ENCODE results near the gene NFIX.

Gene NFIX

GRCh38 chr19:13039211-13039789 lies 44.0 kb downstream of the NFIX start:
- no peak for DNase-seq

DNA sequence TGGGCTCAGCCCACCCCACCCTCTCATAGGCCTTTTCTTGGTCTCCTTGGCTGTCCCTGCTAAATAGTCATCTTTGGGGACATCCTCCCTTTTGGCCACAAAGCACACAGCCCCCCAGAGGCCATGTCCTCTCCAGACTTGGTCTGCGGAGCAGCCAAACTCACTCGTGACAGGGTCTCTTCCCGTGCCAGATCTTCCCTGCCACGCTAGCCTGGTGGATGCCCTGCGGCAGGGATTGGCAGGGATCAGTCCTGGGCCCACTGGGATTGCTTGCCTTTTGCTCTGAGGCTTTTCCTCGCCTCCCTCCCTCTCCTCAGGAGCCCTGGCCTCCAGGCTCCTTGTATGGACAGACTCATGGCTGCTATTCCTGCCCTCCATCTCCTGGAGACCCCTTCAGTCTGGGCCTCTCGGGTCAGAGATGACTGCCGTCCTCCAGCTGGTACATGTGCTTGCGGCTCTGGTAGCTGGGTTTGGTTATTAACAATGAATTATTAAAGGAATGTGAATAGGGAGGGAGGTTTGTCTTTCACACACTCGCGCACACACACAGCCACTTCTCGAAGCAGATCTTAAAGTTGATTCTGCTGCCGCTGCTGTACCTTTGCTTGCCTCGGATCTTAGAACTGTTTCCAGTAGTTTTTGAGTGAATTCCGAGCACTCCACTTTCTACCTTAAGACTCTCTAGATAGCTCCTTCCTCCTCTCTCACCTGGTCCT lies 45.1 kb downstream of the NFIX start:
- no peak for DNase-seq

DNA sequence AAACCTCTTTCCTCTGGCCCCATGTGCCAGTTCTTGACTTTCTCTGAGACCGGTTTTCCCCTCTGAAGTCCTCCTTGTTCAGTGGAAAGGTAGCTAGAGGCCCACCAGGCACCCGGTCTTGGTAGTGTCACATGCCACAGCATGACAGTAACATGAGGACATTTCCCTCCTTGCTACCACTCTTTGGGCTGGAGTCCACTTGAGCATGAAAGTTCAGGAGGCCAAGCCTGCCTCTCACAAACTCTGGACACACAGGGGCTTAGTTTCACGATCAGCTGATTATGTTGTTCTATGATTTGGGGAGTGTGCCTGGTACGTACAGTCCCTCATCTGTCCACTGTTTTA lies 45.6 kb downstream of the NFIX start:
- DNase-seq = no peak

DNA sequence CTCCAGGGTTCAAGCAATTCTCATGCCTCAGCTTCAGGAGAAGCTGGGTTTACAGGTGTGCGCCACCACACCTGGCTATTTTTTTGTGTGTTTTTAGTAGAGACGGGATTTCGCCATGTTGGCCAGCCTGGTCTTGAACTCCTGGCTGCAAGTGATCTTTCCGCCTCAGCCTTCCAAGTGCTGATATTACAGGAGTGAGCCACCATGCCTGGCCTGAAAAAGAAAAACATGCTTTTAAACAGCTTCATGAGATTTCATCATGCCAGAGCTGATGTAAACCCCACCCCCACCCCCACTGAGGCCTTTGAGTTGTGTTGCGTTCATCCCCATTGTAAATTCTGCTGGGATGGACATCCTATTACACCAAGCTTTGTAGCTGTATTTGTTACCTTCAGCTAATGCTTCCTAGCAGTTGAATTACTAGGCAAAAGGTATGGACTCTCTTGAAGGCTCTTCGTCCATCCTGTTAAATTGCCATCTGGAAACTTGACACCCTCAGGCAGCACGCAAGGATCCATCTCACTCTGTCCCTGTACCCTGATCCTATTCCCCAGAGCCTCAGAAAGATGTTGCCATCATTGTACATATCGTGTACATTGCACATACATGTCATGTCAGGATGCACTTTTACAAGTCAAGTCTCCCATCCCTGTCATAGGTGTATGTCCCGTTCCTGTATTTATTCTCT lies 47.3 kb downstream of the NFIX start:
- DNase-seq = no peak

GRCh38 chr19:13043285-13043684 lies 48.0 kb downstream of the NFIX start:
- peak; percentile 56 to 57 for DNase-seq

DNA sequence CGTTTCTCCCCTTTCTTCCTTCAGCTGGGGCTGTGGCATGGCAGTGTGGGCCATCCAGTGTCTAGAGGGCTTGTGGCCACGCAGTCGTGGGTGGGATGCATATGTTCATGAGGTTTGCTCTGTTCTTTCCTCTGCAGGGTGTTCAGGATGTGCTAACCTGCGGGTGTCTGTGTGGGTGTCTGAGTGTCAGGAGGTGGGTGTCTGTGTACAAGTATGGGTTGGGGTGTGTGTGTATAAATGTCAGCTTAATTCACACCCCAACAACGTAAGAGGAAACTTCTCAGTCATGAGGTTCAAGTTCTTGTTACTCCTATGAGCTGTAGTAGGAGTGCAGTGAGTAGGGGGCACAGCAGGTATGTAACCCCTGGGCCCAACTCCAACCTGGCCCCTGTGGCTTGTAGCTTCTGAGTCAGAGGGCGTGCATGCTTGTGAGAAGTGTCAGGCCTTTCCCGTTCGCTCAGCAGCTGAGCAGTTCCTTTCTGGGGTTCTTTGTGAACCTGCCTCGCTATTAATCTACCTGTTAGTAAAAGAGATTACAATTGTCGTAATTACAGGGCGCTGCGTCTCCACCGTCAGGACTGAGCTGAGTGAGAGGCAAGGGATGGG lies 49.1 kb downstream of the NFIX start:
- DNase-seq = no peak

DNA sequence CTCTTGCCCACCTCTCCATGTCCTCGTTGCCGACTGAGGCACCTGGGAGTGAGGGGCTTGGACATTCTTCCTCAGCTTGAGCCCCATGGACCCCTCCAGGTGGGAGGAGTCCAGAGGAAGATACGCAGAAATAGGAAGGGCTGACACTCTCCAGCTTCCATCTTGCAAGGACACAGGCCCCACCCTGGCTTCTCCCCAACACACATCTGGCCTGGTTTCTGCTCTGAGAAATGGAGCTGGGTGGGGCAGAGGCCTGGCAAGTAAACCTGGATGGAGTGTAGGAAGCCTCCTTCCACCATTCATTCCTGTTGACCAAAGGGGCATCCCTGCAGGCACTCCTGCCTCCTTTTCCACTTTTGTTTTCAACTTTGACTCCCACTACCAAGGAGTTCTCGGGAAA lies 50.5 kb downstream of the NFIX start:
- no peak for DNase-seq

- no peak for DNase-seq
Observed at GRCh38 chr19:13047374-13047773, 52.1 kb downstream of the NFIX start.

DNA sequence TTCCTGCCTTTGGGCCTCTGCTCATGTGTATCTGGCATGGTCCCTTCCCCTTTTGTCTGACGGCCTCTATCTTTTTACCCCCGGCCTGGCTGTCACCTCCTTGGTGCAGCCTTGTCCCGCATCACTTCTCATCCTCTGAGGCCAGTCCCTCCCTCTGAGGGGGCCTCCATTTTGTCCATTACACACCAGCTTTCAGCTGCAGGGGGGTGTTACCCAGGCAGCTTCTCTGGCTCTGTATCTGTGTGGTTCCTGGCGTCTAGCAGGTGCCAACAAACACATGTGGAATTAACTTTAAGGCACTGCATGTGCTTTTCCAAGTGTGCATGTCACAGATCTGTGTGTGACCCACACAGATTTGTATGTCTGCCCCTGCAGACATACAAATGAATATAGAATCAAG lies 55.0 kb downstream of the NFIX start:
- no peak for DNase-seq

DNA sequence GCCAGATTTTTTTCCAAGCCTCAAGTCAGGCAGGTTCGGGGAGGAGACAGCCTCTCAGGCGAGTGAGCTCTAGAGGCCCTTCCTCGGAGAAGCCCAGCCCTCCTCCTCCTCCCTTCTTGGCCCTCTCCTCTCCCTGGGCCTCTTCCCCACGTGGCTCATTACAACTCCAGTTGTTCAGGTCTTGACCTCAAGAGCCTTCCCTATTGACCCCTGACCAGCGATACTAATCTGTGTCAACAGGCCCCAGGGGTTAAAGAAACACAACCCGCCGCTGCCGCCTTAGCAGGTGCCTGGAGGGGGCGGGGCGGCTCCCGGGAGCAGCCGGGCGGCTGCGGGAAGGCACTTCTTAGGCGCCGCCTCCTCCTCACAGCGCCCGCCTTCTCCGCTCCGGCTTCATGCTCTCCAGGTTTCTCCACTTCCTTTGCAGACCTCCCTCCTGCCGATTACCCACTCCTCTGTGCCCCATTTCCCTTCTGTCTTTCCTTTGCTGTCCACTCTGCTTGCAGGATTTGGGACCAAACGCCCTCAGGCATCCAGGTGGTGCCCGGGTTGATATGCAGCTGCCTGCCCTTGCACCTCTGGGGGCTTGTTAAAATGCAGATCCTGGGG lies 56.4 kb downstream of the NFIX start:
- peak in 1 of 2 experiments; percentile 33 for DNase-seq

- no peak for DNase-seq
Observed at GRCh38 chr19:13052447-13053175, 57.3 kb downstream of the NFIX start.

DNA sequence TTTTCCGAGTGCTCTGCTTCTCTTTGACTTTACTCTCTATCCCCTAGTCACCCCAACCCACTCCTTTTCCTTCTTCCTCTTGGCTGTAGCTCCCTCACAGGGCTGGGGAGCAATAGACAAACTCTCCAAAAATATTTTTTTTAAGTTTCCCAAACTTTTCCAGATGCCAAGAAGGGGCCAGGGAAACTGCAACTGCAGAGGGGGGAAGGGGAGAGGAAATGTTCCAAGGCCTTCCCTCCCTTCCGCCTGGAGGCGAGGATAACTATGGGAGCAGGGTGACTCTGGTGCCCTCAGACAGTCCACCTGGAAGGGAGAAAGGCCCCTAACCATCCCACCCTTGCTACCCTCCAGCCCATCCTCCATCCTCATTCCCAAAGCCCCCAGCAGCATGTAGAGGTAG lies 58.0 kb downstream of the NFIX start:
- no peak for DNase-seq

- DNase-seq = no peak
Observed at GRCh38 chr19:13053761-13054625, 58.7 kb downstream of the NFIX start.

DNA sequence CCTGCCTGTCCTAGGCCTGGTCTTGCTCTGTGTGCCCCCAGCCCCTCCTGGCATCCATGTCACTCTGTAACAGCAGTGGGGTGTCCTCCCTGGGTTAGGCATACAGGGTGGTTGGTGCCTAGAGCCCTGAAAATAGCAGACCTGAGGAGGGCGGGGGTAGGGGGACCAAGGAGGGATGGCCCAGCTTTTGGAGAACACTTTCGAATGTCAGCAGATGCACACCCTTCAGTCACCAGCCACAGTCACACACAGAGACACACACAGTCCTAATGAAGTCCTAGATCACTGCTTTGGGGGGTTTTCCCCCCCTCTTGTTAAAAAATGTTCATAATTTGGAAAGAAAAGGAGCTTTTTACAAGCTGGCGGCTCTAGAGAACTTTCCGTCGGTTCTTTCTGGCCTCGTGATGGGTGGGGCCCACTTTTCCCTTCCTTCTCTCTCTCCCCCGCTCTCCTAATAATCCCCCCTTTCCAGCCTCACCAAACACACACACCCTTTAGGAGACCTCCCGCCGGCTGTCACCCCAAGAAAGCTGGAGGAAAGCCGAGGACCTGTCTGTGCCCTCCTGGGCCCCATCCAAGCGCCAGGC lies 59.4 kb downstream of the NFIX start:
- no peak for DNase-seq

DNA sequence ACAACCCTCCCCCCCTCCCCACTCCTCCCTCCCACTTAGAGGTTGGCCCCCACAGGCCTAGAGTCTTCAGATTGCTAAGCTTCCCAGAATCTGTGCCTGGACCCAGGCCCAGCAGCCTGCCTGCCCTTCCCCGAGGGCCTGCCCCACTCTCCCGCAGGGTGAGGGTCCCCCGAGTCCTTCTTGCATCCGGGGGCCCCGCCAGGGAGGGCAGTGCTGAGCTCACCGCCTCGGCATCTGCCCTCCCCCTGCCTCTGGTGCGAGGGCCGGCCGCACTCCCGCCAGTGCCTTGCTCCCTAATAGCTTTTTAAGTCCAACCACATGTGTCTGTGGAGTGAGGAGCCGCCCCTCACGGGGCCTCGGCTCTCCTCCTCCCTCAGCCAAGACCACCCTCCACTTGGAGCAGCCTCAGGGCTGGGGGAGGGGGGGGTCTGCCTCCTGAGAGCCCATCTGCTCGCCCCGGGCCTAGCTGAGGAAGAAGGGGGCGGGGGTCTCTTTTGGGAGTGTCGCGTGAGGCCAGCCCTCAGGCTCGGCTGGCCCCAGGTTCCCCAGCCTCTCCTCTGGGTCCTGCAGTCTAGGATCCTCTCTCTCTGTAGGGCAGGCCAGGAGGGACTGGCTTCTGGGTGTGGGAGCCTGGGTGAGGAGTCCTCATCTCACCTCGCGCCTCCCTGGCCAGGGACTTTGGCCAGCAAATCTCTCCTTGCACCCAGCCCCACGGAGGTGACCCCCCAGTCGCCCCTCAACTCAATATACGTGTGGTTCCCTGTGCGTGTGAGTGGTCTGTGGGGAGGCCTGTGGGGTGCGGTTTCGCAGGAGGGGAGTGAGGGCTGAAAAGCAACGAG lies 60.2 kb downstream of the NFIX start:
- no peak for DNase-seq

DNA sequence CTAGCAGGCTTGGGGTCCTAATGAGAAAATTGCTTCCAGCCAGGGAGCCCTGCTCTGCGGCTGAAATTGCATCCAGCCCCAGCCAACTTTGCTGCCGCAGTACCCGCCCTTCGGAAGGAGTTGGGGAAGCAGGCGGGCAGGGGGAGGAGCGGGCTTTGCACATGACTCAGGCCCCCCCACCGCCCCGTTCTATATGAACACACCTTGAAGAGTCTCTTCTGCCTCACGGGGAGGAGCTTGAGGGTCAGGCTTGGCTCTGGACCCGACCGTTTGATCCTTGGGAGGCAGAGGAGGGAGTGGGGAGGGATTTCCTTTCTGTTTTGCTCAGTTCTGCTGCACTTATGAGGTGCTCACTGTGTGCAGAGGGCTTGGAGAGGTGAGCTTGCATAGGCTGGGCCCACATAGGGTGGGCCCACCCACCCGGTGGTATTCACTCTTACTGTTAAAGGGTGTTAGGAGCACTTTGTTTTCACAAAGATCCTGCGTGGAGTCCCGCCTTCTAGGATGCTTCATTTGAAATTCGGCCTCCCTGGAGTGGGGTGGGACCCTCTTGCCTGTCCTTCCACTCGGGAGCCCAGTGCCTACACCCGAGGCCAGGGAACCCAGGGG lies 60.9 kb downstream of the NFIX start:
- no peak for DNase-seq

DNA sequence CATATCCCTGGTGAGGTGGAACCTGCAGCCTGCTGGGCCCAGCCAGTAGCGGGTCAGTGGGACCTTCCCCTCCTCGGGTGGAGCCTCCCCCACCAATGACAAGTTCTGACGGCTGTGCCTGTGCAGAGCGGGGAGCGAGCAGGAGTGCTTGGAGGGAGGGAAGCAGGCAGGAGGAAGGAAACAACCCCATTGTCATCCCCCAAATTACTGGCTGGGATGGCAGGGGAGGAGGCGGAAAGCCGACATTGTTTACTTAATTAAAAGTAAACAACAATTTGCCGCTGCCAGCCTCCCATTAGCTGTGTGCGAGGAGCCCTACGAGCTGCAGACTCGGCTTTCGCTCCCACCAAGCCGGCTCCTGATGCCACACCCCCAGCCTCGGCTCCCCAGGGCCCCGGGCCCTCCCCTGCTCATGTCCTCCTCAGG lies 61.9 kb downstream of the NFIX start:
- no peak for DNase-seq

- no peak for DNase-seq
Observed at GRCh38 chr19:13057744-13058143, 62.5 kb downstream of the NFIX start.

GRCh38 chr19:13058951-13059660 lies 63.8 kb downstream of the NFIX start:
- no peak for DNase-seq
